GM19467 (cell line): ENCODE results near the gene PURB.
"Not testable (repeated sequence)": the region's sequence is repeated elsewhere in the genome, so short reads cannot be mapped to it uniquely, and the experiment has no call there.

Source experiments
- ATAC-seq: cut with Tn5 transposase; IDR thresholded peaks from one replicate; pipeline ENCODE4 v1.9.1; 2021; ENCODE audit warnings: mild to moderate bottlenecking, moderate library complexity; ENCODE audit not compliant: unreplicated experiment

The PURB gene

GRCh38 chr7:44893710-44894234 is 8.4 kb upstream of the PURB start:
- no peak for ATAC-seq

GRCh38 chr7:44891791-44892190 is 6.5 kb upstream of the PURB start:
- ATAC-seq, result no peak

GRCh38 chr7:44891372-44891771 is 6.0 kb upstream of the PURB start:
- no peak for ATAC-seq

- no peak for ATAC-seq
Measured at GRCh38 chr7:44889086-44889781, 3.9 kb upstream of the PURB start.

- ATAC-seq, result no peak
Measured at GRCh38 chr7:44887293-44887692, 2.0 kb upstream of the PURB start.

- peak; percentile 21 for ATAC-seq
Measured at GRCh38 chr7:44884621-44885393, 523 bp downstream of the PURB start.

GRCh38 chr7:44883961-44884620 is 1.2 kb downstream of the PURB start:
- ATAC-seq, result no peak

GRCh38 chr7:44882899-44883298 is 2.4 kb downstream of the PURB start:
- ATAC-seq, result no peak

- ATAC-seq, result no peak
Measured at GRCh38 chr7:44881610-44882009, 3.7 kb downstream of the PURB start.

- no peak for ATAC-seq
Measured at GRCh38 chr7:44881066-44881600, 4.2 kb downstream of the PURB start.

- ATAC-seq, result no peak
Measured at GRCh38 chr7:44880317-44881018, 4.9 kb downstream of the PURB start.

- ATAC-seq, result no peak
Measured at GRCh38 chr7:44876393-44876792, 8.9 kb downstream of the PURB start.

- ATAC-seq, result no peak
Measured at GRCh38 chr7:44875241-44875640, 10.1 kb downstream of the PURB start.

GRCh38 chr7:44872787-44873186 is 12.5 kb downstream of the PURB start:
- ATAC-seq, result no peak

GRCh38 chr7:44871918-44872317 is 13.4 kb downstream of the PURB start:
- ATAC-seq, result not testable (repeated sequence)

GRCh38 chr7:44870780-44871179 is 14.6 kb downstream of the PURB start:
- not testable (repeated sequence) for ATAC-seq

- ATAC-seq, result not testable (repeated sequence)
Measured at GRCh38 chr7:44870336-44870735, 15.0 kb downstream of the PURB start.

- no peak for ATAC-seq
Measured at GRCh38 chr7:44867073-44867995, 18.0 kb downstream of the PURB start.

GRCh38 chr7:44861949-44862348 is 23.4 kb downstream of the PURB start:
- not testable (repeated sequence) for ATAC-seq

- ATAC-seq, result no peak
Measured at GRCh38 chr7:44858161-44858560, 27.2 kb downstream of the PURB start.
